ENCODE measurements around the gene LOX. TPM values are rescaled to one million over a fixed set of nuclear protein-coding genes. Genes with fewer than 3 reads are reported as not detected.

LOX gene
- total RNA-seq, 6 experiments from 2014 or later: 890 to 1,151 (median 989) TPM

DNA sequence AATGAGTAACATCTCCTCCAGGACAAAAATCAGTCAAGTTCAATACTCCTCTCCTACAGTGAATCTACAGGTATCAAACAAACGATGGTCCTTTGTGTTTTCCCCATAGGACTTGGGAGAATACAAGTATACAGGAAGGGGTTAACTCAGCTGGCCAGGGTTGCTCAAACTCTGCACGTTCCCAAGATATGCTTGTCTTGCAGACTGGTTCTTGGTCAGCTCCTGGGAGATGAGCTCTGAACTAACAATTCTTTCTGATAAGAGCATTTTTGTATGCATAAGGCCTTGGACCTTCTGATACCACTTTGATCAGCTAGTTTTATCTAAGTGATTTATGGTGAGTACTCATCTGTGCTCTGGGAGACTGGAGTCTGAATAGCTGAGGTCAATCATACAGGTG is 42.1 kb downstream of the LOX start:
- H3K27me3 Mint-ChIP-seq (ENCODE audit: insufficient read depth): peaks cover 1% of the 10 kb centered on the region
- H3K4me3 Mint-ChIP-seq: no peak overlapping the region
- no peaks in the 10 kb centered on the region for H3K9me3 Mint-ChIP-seq
- 0 out of 2 replicates have a peak, but pooled peaks cover 5% of the 10 kb centered on the region for H3K36me3 Mint-ChIP-seq (ENCODE audit: low read depth)
- TF ChIP-seq, protein P1, sequence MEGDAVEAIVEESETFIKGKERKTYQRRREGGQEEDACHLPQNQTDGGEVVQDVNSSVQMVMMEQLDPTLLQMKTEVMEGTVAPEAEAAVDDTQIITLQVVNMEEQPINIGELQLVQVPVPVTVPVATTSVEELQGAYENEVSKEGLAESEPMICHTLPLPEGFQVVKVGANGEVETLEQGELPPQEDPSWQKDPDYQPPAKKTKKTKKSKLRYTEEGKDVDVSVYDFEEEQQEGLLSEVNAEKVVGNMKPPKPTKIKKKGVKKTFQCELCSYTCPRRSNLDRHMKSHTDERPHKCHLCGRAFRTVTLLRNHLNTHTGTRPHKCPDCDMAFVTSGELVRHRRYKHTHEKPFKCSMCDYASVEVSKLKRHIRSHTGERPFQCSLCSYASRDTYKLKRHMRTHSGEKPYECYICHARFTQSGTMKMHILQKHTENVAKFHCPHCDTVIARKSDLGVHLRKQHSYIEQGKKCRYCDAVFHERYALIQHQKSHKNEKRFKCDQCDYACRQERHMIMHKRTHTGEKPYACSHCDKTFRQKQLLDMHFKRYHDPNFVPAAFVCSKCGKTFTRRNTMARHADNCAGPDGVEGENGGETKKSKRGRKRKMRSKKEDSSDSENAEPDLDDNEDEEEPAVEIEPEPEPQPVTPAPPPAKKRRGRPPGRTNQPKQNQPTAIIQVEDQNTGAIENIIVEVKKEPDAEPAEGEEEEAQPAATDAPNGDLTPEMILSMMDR (IDR thresholded peaks at IDR 0.05): no peak
- DNase-seq: no peak
- no peak overlapping the region for H3K27ac Mint-ChIP-seq
- peaks cover 10% of the 10 kb centered on the region for H3K4me1 Mint-ChIP-seq (ENCODE audit: low read depth)

DNA sequence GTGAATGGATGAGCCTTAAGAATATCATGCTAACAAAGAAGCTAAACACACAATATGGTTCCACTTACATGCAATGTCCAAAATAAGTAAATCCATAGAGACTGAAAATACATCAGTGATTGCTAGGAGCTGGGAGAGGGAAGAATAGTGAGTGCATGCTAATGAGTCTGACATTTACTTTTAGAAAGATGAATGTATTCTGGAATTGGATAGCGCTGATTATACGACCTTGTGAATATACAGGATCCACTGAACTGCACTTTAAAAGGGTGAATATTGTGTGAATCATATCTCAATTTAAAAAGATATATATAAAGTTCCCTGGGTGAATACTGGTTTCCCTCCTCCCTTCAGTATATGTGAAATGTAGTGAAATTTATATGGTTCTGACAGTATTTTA is 46.2 kb downstream of the LOX start:
- no peaks in the 10 kb centered on the region for H3K9me3 Mint-ChIP-seq
- H3K4me1 Mint-ChIP-seq (ENCODE audit: low read depth): peaks cover 11% of the 10 kb centered on the region
- peaks cover 1% of the 10 kb centered on the region; the same call in 1 of the 2 replicates for H3K27me3 Mint-ChIP-seq (ENCODE audit: insufficient read depth)
- no peak overlapping the region for H3K4me3 Mint-ChIP-seq
- TF ChIP-seq, protein P1 (IDR thresholded peaks at IDR 0.05): no peak
- H3K27ac Mint-ChIP-seq: no peak overlapping the region
- no peaks in the 10 kb centered on the region for H3K36me3 Mint-ChIP-seq (ENCODE audit: low read depth)
- no peak for DNase-seq

GRCh38 chr5:122030251-122030650 is 47.8 kb downstream of the LOX start:
- H3K36me3 Mint-ChIP-seq (ENCODE audit: low read depth): no peaks in the 10 kb centered on the region
- H3K9me3 Mint-ChIP-seq: no peaks in the 10 kb centered on the region
- peak; percentile 4 for DNase-seq
- peaks cover 11% of the 10 kb centered on the region for H3K4me1 Mint-ChIP-seq (ENCODE audit: low read depth)
- peaks cover 4% of the 10 kb centered on the region; the same call in 1 of the 2 replicates for H3K27me3 Mint-ChIP-seq (ENCODE audit: insufficient read depth)
- TF ChIP-seq, protein P1 (IDR thresholded peaks at IDR 0.05): 0 out of 2 replicates have a peak, but pooled peaks have one; percentile 21
- H3K4me3 Mint-ChIP-seq: no peak overlapping the region
- H3K27ac Mint-ChIP-seq: no peak overlapping the region

DNA sequence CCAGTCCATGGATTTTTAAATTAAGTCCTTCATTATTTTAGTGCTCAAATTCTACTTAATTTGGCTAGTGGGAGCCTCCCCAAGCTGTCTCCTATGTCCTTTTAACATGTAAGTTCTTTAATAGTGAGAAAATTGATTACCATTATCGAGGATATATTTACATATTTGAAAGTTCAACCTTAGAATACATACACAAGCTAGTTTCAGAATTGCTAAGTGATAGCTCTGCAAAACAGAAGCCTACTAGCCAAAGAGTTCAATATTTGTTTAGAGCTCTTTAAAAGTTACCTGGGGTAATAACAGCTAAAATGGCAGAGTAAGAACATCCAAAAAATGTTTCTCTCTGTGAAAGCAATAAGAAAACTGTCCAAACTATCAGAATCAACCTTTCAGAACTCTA is 48.2 kb downstream of the LOX start:
- H3K4me1 Mint-ChIP-seq (ENCODE audit: low read depth): peaks cover 11% of the 10 kb centered on the region
- H3K4me3 Mint-ChIP-seq: no peak overlapping the region
- TF ChIP-seq, protein P1 (IDR thresholded peaks at IDR 0.05): no peak
- H3K27ac Mint-ChIP-seq: no peak overlapping the region
- H3K27me3 Mint-ChIP-seq (ENCODE audit: insufficient read depth): peaks cover 4% of the 10 kb centered on the region; the same call in 1 of the 2 replicates
- DNase-seq: no peak
- H3K36me3 Mint-ChIP-seq (ENCODE audit: low read depth): no peaks in the 10 kb centered on the region
- H3K9me3 Mint-ChIP-seq: no peaks in the 10 kb centered on the region

DNA sequence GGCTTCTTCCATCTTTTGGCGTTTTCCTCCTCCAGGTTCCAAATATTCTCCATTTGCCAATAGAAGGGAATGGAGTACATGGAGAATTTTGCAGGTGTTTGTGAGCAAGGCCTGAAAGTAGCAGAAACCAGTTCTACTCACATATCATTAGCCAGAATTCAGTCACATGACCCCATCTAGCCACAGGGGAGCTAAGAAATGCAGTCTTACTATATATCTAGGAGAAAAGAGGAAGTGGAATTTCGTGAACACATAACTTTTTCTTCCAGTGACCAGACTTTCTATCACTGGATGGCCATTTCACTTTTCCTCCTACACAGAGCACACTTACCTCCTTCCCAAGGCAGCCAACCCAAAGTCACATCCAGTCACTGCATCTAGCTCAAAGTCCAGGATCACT is 55.1 kb downstream of the LOX start:
- Mint-ChIP-seq H3K36me3 (ENCODE audit: low read depth) (peaks cover 26% of the 10 kb centered on the region), H3K27me3 (ENCODE audit: insufficient read depth) (peaks cover 2% of the 10 kb centered on the region; the same call in 1 of the 2 replicates), H3K4me1 (ENCODE audit: low read depth) (peaks cover 11% of the 10 kb centered on the region), H3K9me3 (no peaks in the 10 kb centered on the region), H3K27ac (no peak overlapping the region), H3K4me3 (no peak overlapping the region)
- TF ChIP-seq, protein P1 (IDR thresholded peaks at IDR 0.05): no peak
- no peak for DNase-seq

Measured in HFFc6 (cell line).